Measurements from ENCODE around the gene TPSD1.

Gene TPSD1

DNA sequence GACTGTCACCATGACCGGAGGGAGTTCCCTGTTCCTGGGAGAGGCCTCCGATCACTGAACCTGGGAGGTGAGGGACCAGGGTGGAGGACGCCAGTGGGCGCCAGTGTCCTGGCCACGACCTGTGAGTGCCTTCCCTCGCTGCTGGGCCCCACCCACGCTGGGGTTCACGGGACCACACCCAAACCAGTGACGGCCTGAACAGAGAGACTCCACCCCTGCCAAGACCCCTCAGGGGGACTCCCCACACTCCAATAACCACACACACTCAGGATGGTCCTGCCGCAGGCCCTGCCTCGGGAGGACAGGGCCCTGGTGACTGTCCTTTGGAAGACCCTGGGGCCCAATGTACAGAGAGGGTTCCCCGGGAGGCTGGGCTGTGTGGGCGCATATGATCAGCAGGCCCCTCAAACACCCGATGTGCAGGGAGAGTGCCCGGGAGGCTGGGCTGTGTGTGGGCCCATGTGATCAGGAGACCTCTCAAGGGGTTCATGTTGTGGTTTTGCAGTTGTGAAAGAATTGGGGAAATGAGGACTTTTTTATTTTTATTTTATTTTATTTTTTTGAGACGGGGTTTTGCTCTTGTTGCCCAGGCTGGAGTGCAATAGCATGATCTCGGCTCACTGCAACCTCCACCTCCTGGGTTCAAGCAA lies 26.6 kb downstream of the TPSD1 start:
- TF ChIP-seq, protein P1, sequence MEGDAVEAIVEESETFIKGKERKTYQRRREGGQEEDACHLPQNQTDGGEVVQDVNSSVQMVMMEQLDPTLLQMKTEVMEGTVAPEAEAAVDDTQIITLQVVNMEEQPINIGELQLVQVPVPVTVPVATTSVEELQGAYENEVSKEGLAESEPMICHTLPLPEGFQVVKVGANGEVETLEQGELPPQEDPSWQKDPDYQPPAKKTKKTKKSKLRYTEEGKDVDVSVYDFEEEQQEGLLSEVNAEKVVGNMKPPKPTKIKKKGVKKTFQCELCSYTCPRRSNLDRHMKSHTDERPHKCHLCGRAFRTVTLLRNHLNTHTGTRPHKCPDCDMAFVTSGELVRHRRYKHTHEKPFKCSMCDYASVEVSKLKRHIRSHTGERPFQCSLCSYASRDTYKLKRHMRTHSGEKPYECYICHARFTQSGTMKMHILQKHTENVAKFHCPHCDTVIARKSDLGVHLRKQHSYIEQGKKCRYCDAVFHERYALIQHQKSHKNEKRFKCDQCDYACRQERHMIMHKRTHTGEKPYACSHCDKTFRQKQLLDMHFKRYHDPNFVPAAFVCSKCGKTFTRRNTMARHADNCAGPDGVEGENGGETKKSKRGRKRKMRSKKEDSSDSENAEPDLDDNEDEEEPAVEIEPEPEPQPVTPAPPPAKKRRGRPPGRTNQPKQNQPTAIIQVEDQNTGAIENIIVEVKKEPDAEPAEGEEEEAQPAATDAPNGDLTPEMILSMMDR (conservative IDR thresholded peaks at IDR 0.05), result no peak
- H3K27ac ChIP-seq, result no peak overlapping the region

DNA sequence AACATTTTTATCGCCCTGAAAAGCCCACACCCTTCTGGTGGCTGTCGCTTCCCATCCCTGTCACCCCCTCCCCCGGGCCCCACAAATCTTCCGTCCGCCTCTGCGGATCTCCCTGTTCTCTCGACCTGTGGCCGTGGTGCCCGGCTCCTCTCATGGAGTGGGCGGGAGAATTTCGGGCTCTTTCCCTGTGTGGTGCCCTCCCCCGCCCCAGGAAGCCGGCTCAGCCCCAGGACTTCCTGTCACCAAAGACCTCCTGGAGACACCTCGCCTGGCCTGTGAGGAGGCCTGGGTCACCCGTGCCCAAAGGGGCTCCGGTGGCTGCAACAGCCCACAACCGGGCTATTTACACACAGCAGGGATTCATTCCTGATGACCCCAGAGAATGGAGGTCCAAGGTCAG lies 27.4 kb downstream of the TPSD1 start:
- H3K27ac ChIP-seq, result no peak overlapping the region

DNA sequence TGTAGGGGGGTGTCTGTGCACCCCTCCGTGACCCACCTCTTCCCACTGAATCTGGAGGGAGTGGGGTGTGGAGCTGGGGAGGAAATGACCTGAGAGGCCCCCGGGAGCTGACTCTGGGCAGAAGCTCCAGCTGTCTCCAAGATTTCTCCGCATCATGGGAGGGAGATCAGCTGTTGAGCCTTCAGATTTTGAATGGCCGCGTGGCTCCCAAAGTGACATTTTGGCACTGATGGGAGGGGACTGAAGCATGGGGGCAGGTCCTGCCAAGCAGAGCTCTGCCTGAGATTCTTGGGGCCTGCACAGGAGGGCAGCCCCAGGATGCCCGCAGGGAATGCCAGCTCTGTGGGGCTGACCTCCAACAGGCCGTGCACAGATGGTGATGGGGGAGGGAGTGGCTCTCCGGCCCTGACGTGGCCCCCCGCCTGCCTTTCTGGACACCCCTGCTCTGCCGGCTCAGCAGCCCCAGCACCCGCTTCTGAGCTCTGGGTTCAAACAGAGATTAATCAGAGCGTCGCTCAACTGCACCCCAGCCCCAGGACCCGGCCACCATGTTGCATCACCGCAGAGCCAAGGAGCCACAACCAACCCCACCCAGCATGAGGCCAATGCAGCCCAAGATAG lies 28.2 kb downstream of the TPSD1 start:
- TF ChIP-seq, protein P1 (conservative IDR thresholded peaks at IDR 0.05), result no peak
- no peak overlapping the region for H3K27ac ChIP-seq

More for the DNA sequence above, 27.4 kb downstream of the TPSD1 start:
- TF ChIP-seq, protein P1 (conservative IDR thresholded peaks at IDR 0.05), result no peak

DNA sequence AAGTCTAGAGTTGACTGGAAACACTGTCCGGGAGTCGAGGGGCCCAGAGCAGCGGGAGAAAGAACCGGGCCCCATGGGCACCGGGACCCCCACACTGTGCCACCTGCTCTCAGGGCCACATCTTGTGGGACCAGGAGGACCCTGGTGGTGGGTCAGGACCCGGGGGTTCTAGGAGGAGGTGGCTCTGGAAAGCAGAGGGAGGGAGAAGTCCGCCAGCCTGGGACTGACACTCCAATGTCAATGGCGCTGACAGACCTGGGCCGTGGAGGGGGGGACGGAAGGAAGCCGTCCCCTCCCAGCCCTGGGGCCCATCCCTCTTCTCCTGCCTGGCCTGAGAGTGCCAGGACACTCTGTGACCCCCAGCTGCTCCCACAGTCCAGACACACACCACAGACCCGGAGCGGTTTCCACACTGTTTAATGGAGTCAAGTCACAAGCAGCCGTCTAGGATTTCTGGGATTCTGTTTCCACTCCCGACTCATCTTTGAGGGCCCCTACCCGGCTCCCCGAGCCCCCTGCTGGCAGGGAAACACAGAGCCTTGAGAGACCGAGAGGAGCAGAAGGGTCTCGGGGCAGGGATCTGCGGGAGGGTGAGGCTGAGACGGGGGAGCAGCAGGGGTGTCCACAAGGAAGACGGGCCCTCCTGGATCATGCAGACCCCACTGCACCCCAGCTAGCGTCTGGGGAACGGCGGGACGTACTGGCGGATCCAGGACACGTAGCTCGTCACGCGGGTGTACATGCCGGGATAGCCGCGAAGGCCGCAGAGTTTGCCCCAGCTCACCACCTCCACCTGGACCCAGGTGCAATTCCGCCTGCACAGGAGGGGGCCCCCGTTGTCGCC lies 30.0 kb downstream of the TPSD1 start:
- H3K27ac ChIP-seq, result no peak overlapping the region
- TF ChIP-seq, protein P1 (conservative IDR thresholded peaks at IDR 0.05), result no peak

DNA sequence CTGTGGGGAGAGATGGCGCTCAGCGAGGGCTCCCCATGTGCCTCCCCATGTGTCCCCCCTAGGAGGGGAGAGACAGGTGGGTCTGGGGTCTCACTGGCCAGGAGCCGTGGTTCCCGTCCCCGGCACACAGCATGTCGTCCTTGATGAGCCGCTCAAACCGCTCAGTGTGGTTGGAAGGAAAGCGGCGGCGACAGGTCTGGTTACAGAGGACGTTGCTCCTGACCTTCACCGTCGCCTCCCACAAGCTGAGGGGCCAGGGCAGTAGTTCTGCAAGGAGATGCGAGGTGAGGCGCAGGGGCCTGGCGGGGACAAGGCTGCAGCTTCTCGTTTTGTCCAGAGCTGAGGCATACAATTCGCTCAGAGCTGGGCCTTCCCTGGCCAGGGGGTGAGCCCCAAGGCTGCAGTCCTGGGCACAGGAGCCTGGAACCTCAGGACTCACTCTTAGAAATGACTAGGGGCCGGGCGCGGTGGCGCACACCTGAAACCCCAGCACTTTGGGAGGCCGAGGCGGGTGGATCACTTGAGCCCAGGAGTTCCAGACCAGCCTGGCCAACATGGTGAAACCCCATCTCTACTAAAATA lies 30.7 kb downstream of the TPSD1 start:
- no peak overlapping the region for H3K27ac ChIP-seq
- TF ChIP-seq, protein P1 (conservative IDR thresholded peaks at IDR 0.05), result no peak

DNA sequence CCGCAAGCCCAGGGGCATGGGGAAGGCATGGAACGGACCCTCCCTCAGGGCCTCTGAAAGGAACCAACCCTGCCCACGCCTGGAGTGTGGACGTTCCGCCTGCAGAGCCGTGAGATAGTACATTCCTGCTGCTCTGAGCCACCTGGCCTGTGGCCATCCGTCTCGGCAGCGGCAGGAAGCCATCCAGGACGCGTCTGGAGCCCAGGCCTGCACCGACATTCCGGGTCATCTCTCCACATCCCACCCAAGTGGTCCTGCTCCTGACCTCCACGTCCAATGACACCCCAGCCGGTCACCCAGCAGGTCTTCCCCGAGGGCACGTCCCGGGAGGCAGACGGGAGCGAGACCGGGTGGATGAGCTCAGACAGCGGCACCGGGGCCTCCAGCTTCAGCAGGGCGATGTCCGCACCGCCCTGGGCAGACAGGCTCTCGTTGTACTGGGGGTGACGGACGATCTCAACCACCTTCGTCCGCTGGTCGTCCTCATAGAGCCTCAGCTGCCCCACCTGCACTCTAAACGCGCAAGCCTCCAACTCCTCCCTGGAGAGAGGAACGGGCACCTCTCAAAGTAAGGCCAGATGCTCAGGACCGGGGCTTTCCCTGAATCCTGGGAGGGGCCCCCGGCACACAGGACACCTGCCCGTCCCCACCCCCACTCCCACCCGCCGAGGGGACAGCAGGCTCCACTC lies 32.3 kb downstream of the TPSD1 start:
- no peak overlapping the region for H3K27ac ChIP-seq

More for the DNA sequence above, 32.3 kb downstream of the TPSD1 start:
- TF ChIP-seq, protein P1 (conservative IDR thresholded peaks at IDR 0.05), result no peak

Data from VCaP (cell line).